ENCODE results near the gene ZNF628. TPM values are rescaled to one million over a fixed set of nuclear protein-coding genes. Genes with fewer than 3 reads are reported as not detected.

Gene ZNF628
- 3.7 and 10.4 TPM in 2 replicates for total RNA-seq

GRCh38 chr19:55476100-55476775, at the start of gene ZNF628:
Gene ZNF628 (plus strand): TSS chr19:55476617. CDS start chr19:55479911, 3,294 bp downstream.

GRCh38 chr19:55443045-55443823, 33.2 kb upstream of the ZNF628 start, which contains the start of gene SHISA7:
Gene SHISA7 (minus strand): TSS chr19:55443300. CDS start chr19:55442863, 437 bp downstream.

GRCh38 chr19:55461259-55461973, 15.0 kb upstream of the ZNF628 start, which contains the start of gene ISOC2:
Gene ISOC2 (minus strand): TSS chr19:55461642. CDS start chr19:55456486, 5,156 bp downstream.

GRCh38 chr19:55464662-55465054, 11.8 kb upstream of the ZNF628 start, which contains the start of gene C19orf85:
Gene C19orf85 (minus strand): TSS chr19:55464751. CDS start chr19:55464554, 197 bp downstream.

GRCh38 chr19:55484593-55485438, 8.4 kb downstream of the ZNF628 start, which contains the start of gene NAT14:
Gene NAT14 (plus strand): TSS chr19:55485188. CDS start chr19:55485709, 521 bp downstream.

GRCh38 chr19:55487924-55488687, 11.7 kb downstream of the ZNF628 start, which contains the start of gene SSC5D:
Gene SSC5D (plus strand): TSS chr19:55488436. CDS start chr19:55488590, 154 bp downstream.

Other genes starting within 250 kb of the ZNF628 start
- 1.1 and 2.4 TPM in 2 replicates for gene TMEM86B, start 247.9 kb upstream of the ZNF628 start, total RNA-seq
- 38.7 and 50.4 TPM in 2 replicates for gene PPP6R1, start 217.6 kb upstream of the ZNF628 start, total RNA-seq
- 61.6 and 84.8 TPM in 2 replicates for gene HSPBP1, start 196.5 kb upstream of the ZNF628 start, total RNA-seq
- 1.6 and 5.0 TPM in 2 replicates for gene BRSK1, start 192.6 kb upstream of the ZNF628 start, total RNA-seq
- not detected in 2 replicates for gene TMEM150B, start 151.3 kb upstream of the ZNF628 start, total RNA-seq
- gene KMT5C, start 136.7 kb upstream of the ZNF628 start, total RNA-seq = 14.7 and 18.8 TPM in 2 replicates
- 0.35 TPM in 1 of 2 replicates, not detected in the other for gene COX6B2, start 121.9 kb upstream of the ZNF628 start, total RNA-seq
- not detected in 2 replicates for gene GARIN5B, start 113.4 kb upstream of the ZNF628 start, total RNA-seq
- 5.5 and 6.1 TPM in 2 replicates for gene IL11, start 106.2 kb upstream of the ZNF628 start, total RNA-seq
- not detected in 2 replicates for gene TMEM190, start 99.8 kb upstream of the ZNF628 start, total RNA-seq
- 11.8 and 33.3 TPM in 2 replicates for gene TMEM238, start 92.3 kb upstream of the ZNF628 start, total RNA-seq
- gene RPL28, start 90.7 kb upstream of the ZNF628 start, total RNA-seq = 279 and 544 TPM in 2 replicates
- gene UBE2S, start 68.8 kb upstream of the ZNF628 start, total RNA-seq = 144 and 190 TPM in 2 replicates
- not detected in 2 replicates for gene SHISA7, start 33.3 kb upstream of the ZNF628 start, total RNA-seq
- gene ISOC2, start 15.0 kb upstream of the ZNF628 start, total RNA-seq = 70.7 and 87.7 TPM in 2 replicates
- not detected in 2 replicates for gene C19orf85, start 11.9 kb upstream of the ZNF628 start, total RNA-seq
- 16.7 and 39.8 TPM in 2 replicates for gene NAT14, start 8.6 kb downstream of the ZNF628 start, total RNA-seq
- gene SSC5D, start 11.8 kb downstream of the ZNF628 start, total RNA-seq = 0.09 TPM in 1 of 2 replicates, not detected in the other
- not detected in 2 replicates for gene SBK2, start 60.5 kb downstream of the ZNF628 start, total RNA-seq
- not detected in 2 replicates for gene SBK3, start 68.9 kb downstream of the ZNF628 start, total RNA-seq
- gene ZNF579, start 104.2 kb downstream of the ZNF628 start, total RNA-seq = 7.2 and 7.6 TPM in 2 replicates
- 3.1 and 3.7 TPM in 2 replicates for gene FIZ1, start 122.9 kb downstream of the ZNF628 start, total RNA-seq
- 27.2 and 31.9 TPM in 2 replicates for gene ZNF524, start 123.7 kb downstream of the ZNF628 start, total RNA-seq
- gene ZNF865, start 129.0 kb downstream of the ZNF628 start, total RNA-seq = 4.4 and 5.8 TPM in 2 replicates
- 4.1 and 6.1 TPM in 2 replicates for gene ZNF784, start 147.9 kb downstream of the ZNF628 start, total RNA-seq
- 10.5 and 29.2 TPM in 2 replicates for gene ZNF580, start 164.4 kb downstream of the ZNF628 start, total RNA-seq
- gene ZNF581, start 167.0 kb downstream of the ZNF628 start, total RNA-seq = 30.8 and 37.0 TPM in 2 replicates
- gene CCDC106, start 171.6 kb downstream of the ZNF628 start, total RNA-seq = 14.0 and 18.0 TPM in 2 replicates
- gene U2AF2, start 178.4 kb downstream of the ZNF628 start, total RNA-seq = 174 and 255 TPM in 2 replicates
- gene EPN1, start 198.6 kb downstream of the ZNF628 start, total RNA-seq = 137 and 177 TPM in 2 replicates

Measured in airway epithelial cell (primary cell).